PC-9 (cell line): ENCODE results near the gene SBF2.

Experiments used
- CTCF ChIP-seq: fragments of 200-600 bp; sonication (generic); conservative IDR thresholded peaks from 2 replicates; pipeline ENCODE4 v1.6.1; 2017; ENCODE audit warnings: mixed run types, antibody characterized with exemption, mild to moderate bottlenecking, moderate library complexity
- EZH2 ChIP-seq: fragments of 200-600 bp; sonication (generic); IDR thresholded peaks from 2 replicates; pipeline ENCODE4 v1.8.0; 2017; ENCODE audit warnings: antibody characterized with exemption, low read depth

GRCh38 chr11:10041748-10042446, 252.1 kb downstream of the SBF2 start:
- no peak for TF ChIP-seq CTCF
- no peak for TF ChIP-seq EZH2
